Measurements from ENCODE around the gene TPRG1L.

TPRG1L gene

DNA sequence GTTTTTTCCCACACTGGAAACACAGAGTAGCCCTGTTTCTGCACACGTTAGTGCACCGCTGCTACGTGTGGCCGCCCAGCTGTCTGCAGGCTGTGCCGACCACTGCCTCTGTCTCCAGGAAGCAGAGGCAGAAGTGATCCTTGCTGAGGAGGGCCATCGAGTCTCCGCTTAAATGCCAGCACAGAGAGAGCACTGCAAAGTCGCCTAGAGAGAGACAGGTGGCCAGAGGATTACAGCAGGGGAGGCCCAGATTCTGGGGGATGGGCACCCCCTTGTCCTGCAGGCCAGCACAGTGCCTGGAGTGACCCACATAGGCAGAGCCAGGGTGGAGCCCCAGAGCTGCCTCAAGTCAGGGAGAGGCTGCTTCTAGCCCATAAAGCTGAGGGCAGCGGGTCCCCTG, 6.1 kb downstream of the TPRG1L start:
- Histone ChIP-seq H3K4me3 (ENCODE audit: insufficient read depth in 1 of 2, low read depth in 1 of 2, low read length in 2 of 2) (no peak overlapping the region), H4K91ac (ENCODE audit: low read length) (no peak overlapping the region), H2BK15ac (ENCODE audit: low read depth, poor library complexity, severe bottlenecking) (no peak overlapping the region), H2BK5ac (ENCODE audit: low read depth, low read length, poor library complexity, severe bottlenecking) (no peak overlapping the region), H2AFZ (ENCODE audit: low read depth, low read length) (no peak overlapping the region), H4K8ac (ENCODE audit: low read length) (no peak overlapping the region), H3K4me2 (ENCODE audit: low read length, poor library complexity, severe bottlenecking) (no peak overlapping the region), H3K9me3 (ENCODE audit: control insufficient read depth, low read length) (no peaks in the 10 kb centered on the region), H3K4me1 (ENCODE audit: control insufficient read depth, insufficient read depth, low read depth, low read length) (no peaks in the 10 kb centered on the region), H3K79me1 (replicated peaks; ENCODE audit: low read length, poor library complexity, severe bottlenecking) (peaks cover 18% of the 10 kb centered on the region), H3K27ac (ENCODE audit: low read length, poor library complexity, severe bottlenecking) (no peak overlapping the region), H3K23ac (ENCODE audit: low read length in 2 of 2) (no peak overlapping the region), H3K4ac (ENCODE audit: low read depth in 1 of 2, low read length in 2 of 2) (no peak overlapping the region), H3K18ac (ENCODE audit: low read depth in 1 of 2, low read length in 2 of 2) (no peak overlapping the region), H3K27me3 (ENCODE audit: control insufficient read depth in 1 of 2, insufficient read depth in 1 of 2, low read length in 2 of 2) (no peaks in the 10 kb centered on the region), H3K36me3 (ENCODE audit: control insufficient read depth in 1 of 2, insufficient read depth in 2 of 2, low read depth in 1 of 2, low read length in 2 of 2) (peaks cover 81 to 85% of the 10 kb centered on the region in 2 experiments), H2BK12ac (ENCODE audit: low read length in 2 of 2) (no peak overlapping the region), H3K14ac (ENCODE audit: low read length in 2 of 2) (no peak overlapping the region), H2AK5ac (ENCODE audit: low read length, severe bottlenecking) (no peak overlapping the region), H3K9ac (ENCODE audit: low read length) (no peak overlapping the region), H2BK120ac (ENCODE audit: low read depth, low read length) (no peak overlapping the region)
- no peak for DNase-seq
- WGBS, result 93% methylated on average over 9 of the region's 9 CpGs

DNA sequence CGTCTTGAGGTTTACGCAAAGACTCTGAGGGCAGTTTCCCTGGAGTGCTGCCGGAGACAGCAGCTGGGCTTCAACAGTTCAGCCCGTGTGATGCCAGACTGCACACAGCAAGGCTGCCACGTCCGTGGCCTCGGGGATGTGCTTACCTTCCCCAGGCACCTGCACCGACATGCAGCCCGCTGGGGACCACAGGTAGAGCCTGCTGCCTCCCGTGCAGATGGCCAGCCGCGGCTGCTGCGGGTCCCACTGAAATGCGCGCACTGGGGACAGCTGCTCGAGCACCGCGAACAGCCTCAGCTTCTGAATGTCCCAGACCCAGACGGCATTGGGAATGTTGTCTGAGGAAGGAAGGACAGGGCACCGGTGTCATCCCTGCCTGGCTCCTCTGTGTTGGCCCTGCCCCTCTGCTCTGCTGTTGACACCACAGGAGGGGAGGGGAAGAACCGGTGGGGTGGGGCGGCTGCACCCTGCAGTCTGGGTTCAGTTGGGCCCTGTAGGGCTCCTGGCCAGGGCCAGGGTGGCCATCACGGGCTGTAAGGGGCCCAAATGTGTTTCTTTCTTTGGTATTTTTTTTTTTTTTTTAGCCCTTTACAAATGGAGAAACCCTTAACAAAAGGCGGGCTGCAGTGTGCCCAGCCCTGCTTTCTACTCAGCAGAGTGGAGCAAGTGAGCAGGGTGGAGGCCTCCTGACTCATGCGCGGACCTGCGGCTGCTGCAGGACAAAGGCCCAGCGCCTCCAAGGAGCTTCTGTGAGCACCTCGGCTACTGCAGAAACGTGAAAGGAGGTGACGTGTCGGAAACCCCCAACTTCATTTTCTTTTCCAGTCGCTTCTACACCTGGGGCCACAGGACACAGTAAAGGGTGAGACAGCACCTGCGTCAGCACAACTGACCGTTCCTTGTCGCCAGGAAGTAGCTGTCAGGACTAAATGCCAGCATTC, 6.8 kb downstream of the TPRG1L start:
- H2AK5ac ChIP-seq (ENCODE audit: low read length, severe bottlenecking), result no peak overlapping the region
- no peak overlapping the region for H2BK12ac ChIP-seq (ENCODE audit: low read length in 2 of 2)
- no peak overlapping the region for H3K4me3 ChIP-seq (ENCODE audit: insufficient read depth in 1 of 2, low read depth in 1 of 2, low read length in 2 of 2)
- H3K27me3 ChIP-seq (ENCODE audit: control insufficient read depth in 1 of 2, insufficient read depth in 1 of 2, low read length in 2 of 2), result no peaks in the 10 kb centered on the region
- H2BK15ac ChIP-seq (ENCODE audit: low read depth, poor library complexity, severe bottlenecking), result no peak overlapping the region
- H3K23ac ChIP-seq (ENCODE audit: low read length in 2 of 2), result no peak overlapping the region
- H3K79me1 ChIP-seq (replicated peaks; ENCODE audit: low read length, poor library complexity, severe bottlenecking), result peaks cover 18% of the 10 kb centered on the region
- H3K27ac ChIP-seq (ENCODE audit: low read length, poor library complexity, severe bottlenecking), result no peak overlapping the region
- H3K9me3 ChIP-seq (ENCODE audit: control insufficient read depth, low read length), result no peaks in the 10 kb centered on the region
- H4K91ac ChIP-seq (ENCODE audit: low read length), result no peak overlapping the region
- H3K4ac ChIP-seq (ENCODE audit: low read depth in 1 of 2, low read length in 2 of 2), result no peak overlapping the region
- H3K14ac ChIP-seq (ENCODE audit: low read length in 2 of 2), result no peak overlapping the region
- peaks cover 1% of the 10 kb centered on the region for H3K4me1 ChIP-seq (ENCODE audit: control insufficient read depth, insufficient read depth, low read depth, low read length)
- H2AFZ ChIP-seq (ENCODE audit: low read depth, low read length), result no peak overlapping the region
- H4K8ac ChIP-seq (ENCODE audit: low read length), result no peak overlapping the region
- H2BK5ac ChIP-seq (ENCODE audit: low read depth, low read length, poor library complexity, severe bottlenecking), result no peak overlapping the region
- H3K36me3 ChIP-seq (ENCODE audit: control insufficient read depth in 1 of 2, insufficient read depth in 2 of 2, low read depth in 1 of 2, low read length in 2 of 2), result peaks cover 86 to 92% of the 10 kb centered on the region in 2 experiments
- no peak overlapping the region for H3K18ac ChIP-seq (ENCODE audit: low read depth in 1 of 2, low read length in 2 of 2)
- H2BK120ac ChIP-seq (ENCODE audit: low read depth, low read length), result no peak overlapping the region
- WGBS, result 90% methylated on average over 35 of the region's 36 CpGs
- no peak overlapping the region for H3K9ac ChIP-seq (ENCODE audit: low read length)
- no peak overlapping the region for H3K4me2 ChIP-seq (ENCODE audit: low read length, poor library complexity, severe bottlenecking)
- no peak for DNase-seq

GRCh38 chr1:3632298-3632697, 7.5 kb downstream of the TPRG1L start:
- Histone ChIP-seq H3K27me3 (ENCODE audit: control insufficient read depth in 1 of 2, insufficient read depth in 1 of 2, low read length in 2 of 2) (no peaks in the 10 kb centered on the region), H3K9me3 (ENCODE audit: control insufficient read depth, low read length) (no peaks in the 10 kb centered on the region), H2BK12ac (ENCODE audit: low read length in 2 of 2) (no peak overlapping the region), H2BK5ac (ENCODE audit: low read depth, low read length, poor library complexity, severe bottlenecking) (no peak overlapping the region), H3K4me1 (ENCODE audit: control insufficient read depth, insufficient read depth, low read depth, low read length) (peaks cover 1% of the 10 kb centered on the region), H3K27ac (ENCODE audit: low read length, poor library complexity, severe bottlenecking) (no peak overlapping the region), H2AFZ (ENCODE audit: low read depth, low read length) (no peak overlapping the region), H3K23ac (ENCODE audit: low read length in 2 of 2) (no peak overlapping the region), H4K8ac (ENCODE audit: low read length) (no peak overlapping the region), H3K9ac (ENCODE audit: low read length) (no peak overlapping the region), H3K4me2 (ENCODE audit: low read length, poor library complexity, severe bottlenecking) (no peak overlapping the region), H2BK15ac (ENCODE audit: low read depth, poor library complexity, severe bottlenecking) (no peak overlapping the region), H2AK5ac (ENCODE audit: low read length, severe bottlenecking) (no peak overlapping the region), H4K91ac (ENCODE audit: low read length) (no peak overlapping the region), H3K14ac (ENCODE audit: low read length in 2 of 2) (no peak overlapping the region), H3K18ac (ENCODE audit: low read depth in 1 of 2, low read length in 2 of 2) (no peak overlapping the region), H3K79me1 (replicated peaks; ENCODE audit: low read length, poor library complexity, severe bottlenecking) (peaks cover 18% of the 10 kb centered on the region), H3K36me3 (ENCODE audit: control insufficient read depth in 1 of 2, insufficient read depth in 2 of 2, low read depth in 1 of 2, low read length in 2 of 2) (peaks cover 92 to 95% of the 10 kb centered on the region in 2 experiments), H2BK120ac (ENCODE audit: low read depth, low read length) (no peak overlapping the region), H3K4ac (ENCODE audit: low read depth in 1 of 2, low read length in 2 of 2) (no peak overlapping the region), H3K4me3 (ENCODE audit: insufficient read depth in 1 of 2, low read depth in 1 of 2, low read length in 2 of 2) (no peak overlapping the region)
- DNase-seq, result no peak
- 95% methylated on average over 17 of the region's 17 CpGs for WGBS

DNA sequence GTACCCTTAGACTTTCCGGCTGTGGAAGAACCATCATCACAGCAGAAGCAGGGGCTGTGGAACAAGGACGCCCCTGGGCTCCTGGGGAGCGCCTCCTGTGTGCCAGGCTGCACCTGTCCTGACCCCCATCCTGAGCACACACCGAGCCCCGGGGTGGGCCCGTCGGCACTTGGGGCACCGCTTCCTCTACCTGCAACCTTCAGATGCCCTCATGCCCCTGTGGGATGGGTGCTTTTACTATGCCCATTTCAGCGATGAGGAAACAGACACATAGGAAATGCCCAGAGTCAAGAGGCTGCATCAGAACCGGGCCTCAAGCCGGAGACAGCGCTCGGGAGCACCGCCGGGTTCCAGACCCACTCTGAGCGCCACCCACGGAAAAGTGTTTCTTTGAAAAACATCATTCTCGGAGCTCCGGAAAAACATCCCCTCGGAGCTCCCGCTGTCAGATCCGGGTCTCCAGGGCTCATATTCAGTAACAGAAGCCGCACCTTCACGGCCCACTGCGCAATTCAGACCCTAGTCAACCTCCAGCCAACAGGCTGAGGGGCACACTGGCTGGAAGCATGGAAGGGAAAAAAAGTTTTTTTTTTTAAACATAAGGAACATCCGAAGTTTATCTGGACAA, 8.0 kb downstream of the TPRG1L start:
- H3K4me3 ChIP-seq (ENCODE audit: insufficient read depth in 1 of 2, low read depth in 1 of 2, low read length in 2 of 2), result no peak overlapping the region
- no peak overlapping the region for H2AK5ac ChIP-seq (ENCODE audit: low read length, severe bottlenecking)
- H2BK5ac ChIP-seq (ENCODE audit: low read depth, low read length, poor library complexity, severe bottlenecking), result no peak overlapping the region
- no peaks in the 10 kb centered on the region for H3K27me3 ChIP-seq (ENCODE audit: control insufficient read depth in 1 of 2, insufficient read depth in 1 of 2, low read length in 2 of 2)
- H3K4ac ChIP-seq (ENCODE audit: low read depth in 1 of 2, low read length in 2 of 2), result no peak overlapping the region
- 95% methylated on average over 26 of the region's 26 CpGs for WGBS
- no peak overlapping the region for H3K14ac ChIP-seq (ENCODE audit: low read length in 2 of 2)
- H3K4me2 ChIP-seq (ENCODE audit: low read length, poor library complexity, severe bottlenecking), result no peak overlapping the region
- no peak overlapping the region for H4K8ac ChIP-seq (ENCODE audit: low read length)
- H3K4me1 ChIP-seq (ENCODE audit: control insufficient read depth, insufficient read depth, low read depth, low read length), result peaks cover 1% of the 10 kb centered on the region
- no peak overlapping the region for H2BK15ac ChIP-seq (ENCODE audit: low read depth, poor library complexity, severe bottlenecking)
- no peak for DNase-seq
- no peak overlapping the region for H3K18ac ChIP-seq (ENCODE audit: low read depth in 1 of 2, low read length in 2 of 2)
- no peaks in the 10 kb centered on the region for H3K9me3 ChIP-seq (ENCODE audit: control insufficient read depth, low read length)
- no peak overlapping the region for H3K27ac ChIP-seq (ENCODE audit: low read length, poor library complexity, severe bottlenecking)
- H3K23ac ChIP-seq (ENCODE audit: low read length in 2 of 2), result no peak overlapping the region
- H2BK120ac ChIP-seq (ENCODE audit: low read depth, low read length), result no peak overlapping the region
- H4K91ac ChIP-seq (ENCODE audit: low read length), result no peak overlapping the region
- no peak overlapping the region for H3K9ac ChIP-seq (ENCODE audit: low read length)
- H3K36me3 ChIP-seq (ENCODE audit: control insufficient read depth in 1 of 2, insufficient read depth in 2 of 2, low read depth in 1 of 2, low read length in 2 of 2), result peaks cover 91 to 93% of the 10 kb centered on the region in 2 experiments
- H2BK12ac ChIP-seq (ENCODE audit: low read length in 2 of 2), result no peak overlapping the region
- no peak overlapping the region for H2AFZ ChIP-seq (ENCODE audit: low read depth, low read length)
- peaks cover 13% of the 10 kb centered on the region for H3K79me1 ChIP-seq (replicated peaks; ENCODE audit: low read length, poor library complexity, severe bottlenecking)

All from mesenchymal stem cell (in vitro differentiated cells and primary cell).